Small intestine (tissue), 7 donors: Measurements from ENCODE around the gene PRTFDC1. TPM values are rescaled to one million over a fixed set of nuclear protein-coding genes. Genes with fewer than 3 reads are reported as not detected.

ENCODE experiments used
- DNase-seq, 2 donors: peaks; one replicate each; pipeline versions ENCODE4 v3.0.0 to v3.0.0-alpha.2; 2013
- FAIRE-seq: peaks from 2 replicates; lab custom pipeline; 2012; peaks lifted over from hg19 to GRCh38; lab: Jason Lieb, UNC
- H3K27ac ChIP-seq, 3 donors: one replicate each; pipeline ENCODE4 v1.5.1; 2013; ENCODE audit warnings: low read length in 2 of 3, mild to moderate bottlenecking in 2 of 3, control low read depth in 1 of 3, inconsistent platforms in 1 of 3, low read depth in 1 of 3, moderate library complexity in 1 of 3
- H3K27me3 ChIP-seq, 3 donors: one replicate each; pipeline ENCODE4 v1.6.1; 2013; ENCODE audit warnings: low read length in 3 of 3, inconsistent platforms in 1 of 3; ENCODE audit not compliant: control insufficient read depth in 3 of 3, insufficient read depth in 3 of 3
- H3K36me3 ChIP-seq, 3 donors: one replicate each; pipeline ENCODE4 v1.6.1; 2013; ENCODE audit warnings: low read length in 3 of 3, inconsistent platforms in 1 of 3, low read depth in 1 of 3, mild to moderate bottlenecking in 1 of 3, moderate library complexity in 1 of 3; ENCODE audit not compliant: control insufficient read depth in 3 of 3, insufficient read depth in 2 of 3
- H3K4me1 ChIP-seq, 3 donors: one replicate each; pipeline ENCODE4 v1.6.1; 2013; ENCODE audit warnings: low read length in 2 of 3, inconsistent platforms in 1 of 3, low read depth in 1 of 3, mild to moderate bottlenecking in 1 of 3, moderate library complexity in 1 of 3; ENCODE audit not compliant: control insufficient read depth in 3 of 3, insufficient read depth in 2 of 3
- H3K4me3 ChIP-seq, 3 donors: one replicate each; pipeline ENCODE4 v1.5.1; 2013; ENCODE audit warnings: low read length in 3 of 3, control low read depth in 1 of 3, inconsistent platforms in 1 of 3, low read depth in 1 of 3, mild to moderate bottlenecking in 1 of 3, moderate library complexity in 1 of 3
- H3K9me3 ChIP-seq, 2 donors: one replicate each; pipeline ENCODE4 v1.6.1; 2013; ENCODE audit warnings: low read depth in 1 of 2, low read length in 1 of 2; ENCODE audit not compliant: control insufficient read depth in 2 of 2, insufficient read depth in 1 of 2
- WGBS, 3 donors: extraction: QIAGEN DNeasy Blood & Tissue Kit; methylation state at CpG; one replicate each; pipeline ENCODE4 v1.1.7; 2013; 5-methylcytosine and 5-hydroxymethylcytosine counted together
- polyA plus RNA-seq, 4 donors: library from polyadenylated mRNA; stranded (reverse) in 3 of 4; unstranded in 1 of 4; fragments of 200-250 nt in 3 of 4; fragments of 120-200 nt in 1 of 4; gene quantifications; one replicate each; pipeline versions ENCODE4 v1.2.1 to v1.2.3, GENCODE V29; 2013
- donor health status: healthy with polysubstance abuse.
- donor health status: control.
- donor health status: control.
- donor health status: Bipolar disorder and iron deficiency.
- donor health status: healthy.

Gene PRTFDC1
- polyA plus RNA-seq, 4 donors = 9.7 to 28.1 (median 12.9) TPM

- Histone ChIP-seq H3K4me1 (no peaks in the 10 kb centered on the region), H3K4me3 (no peak overlapping the region), H3K9me3 (no peaks in the 10 kb centered on the region), H3K27ac (no peak overlapping the region), H3K36me3 (no peaks in the 10 kb centered on the region), H3K27me3 (no peaks in the 10 kb centered on the region)
- DNase-seq (no peak), FAIRE-seq (no peak)
Observed at GRCh38 chr10:24824124-24824523, 128.3 kb downstream of the PRTFDC1 start.

- Histone ChIP-seq H3K4me3 (no peak overlapping the region), H3K27me3 (no peaks in the 10 kb centered on the region), H3K27ac (no peak overlapping the region), H3K36me3 (no peaks in the 10 kb centered on the region), H3K4me1 (no peaks in the 10 kb centered on the region), H3K9me3 (no peaks in the 10 kb centered on the region)
- DNase-seq (no peak), FAIRE-seq (no peak)
- WGBS, 3 donors = 66 to 79% (median 68%) methylated on average over 2 of the region's 2 CpGs
Observed at GRCh38 chr10:24822590-24822989, 129.8 kb downstream of the PRTFDC1 start.

GRCh38 chr10:24821986-24822385 is 130.4 kb downstream of the PRTFDC1 start:
- no peaks in the 10 kb centered on the region for H3K9me3 ChIP-seq
- FAIRE-seq = no peak
- peak; percentile 16 to 33 for DNase-seq

GRCh38 chr10:24816868-24817396 is 135.5 kb downstream of the PRTFDC1 start:
- Histone ChIP-seq H3K27ac (no peak overlapping the region), H3K27me3 (no peaks in the 10 kb centered on the region), H3K4me3 (no peak overlapping the region), H3K9me3 (no peaks in the 10 kb centered on the region), H3K36me3 (no peaks in the 10 kb centered on the region), H3K4me1 (no peaks in the 10 kb centered on the region)
- 88 to 92% (median 92%) methylated on average over 6 of the region's 6 CpGs for WGBS, 3 donors
- DNase-seq (no peak), FAIRE-seq (no peak)

More at GRCh38 chr10:24821986-24822385, 130.4 kb downstream of the PRTFDC1 start:
- Histone ChIP-seq H3K4me1 (no peaks in the 10 kb centered on the region), H3K4me3 (no peak overlapping the region), H3K27ac (no peak overlapping the region), H3K27me3 (no peaks in the 10 kb centered on the region), H3K36me3 (no peaks in the 10 kb centered on the region)
- WGBS, 3 donors = 51 to 80% (median 70%) methylated on average over 3 of the region's 3 CpGs

GRCh38 chr10:24814568-24815313 is 137.7 kb downstream of the PRTFDC1 start:
- H3K4me3 ChIP-seq = no peak overlapping the region
- FAIRE-seq = no peak
- no peaks in the 10 kb centered on the region for H3K36me3 ChIP-seq

GRCh38 chr10:24813856-24814255 is 138.6 kb downstream of the PRTFDC1 start:
- Histone ChIP-seq H3K9me3 (no peaks in the 10 kb centered on the region), H3K27ac (no peak overlapping the region), H3K36me3 (no peaks in the 10 kb centered on the region), H3K4me3 (no peak overlapping the region), H3K27me3 (no peaks in the 10 kb centered on the region), H3K4me1 (no peaks in the 10 kb centered on the region)
- WGBS, 3 donors = 80 to 85% (median 81%) methylated on average over 4 of the region's 4 CpGs
- FAIRE-seq (no peak), DNase-seq (no peak)

More at GRCh38 chr10:24814568-24815313, 137.7 kb downstream of the PRTFDC1 start:
- 78 to 88% (median 85%) methylated on average over 11 of the region's 11 CpGs for WGBS, 3 donors
- Histone ChIP-seq H3K9me3 (no peaks in the 10 kb centered on the region), H3K27ac (no peak overlapping the region), H3K27me3 (no peaks in the 10 kb centered on the region), H3K4me1 (no peaks in the 10 kb centered on the region)
- DNase-seq = no peak

- no peaks in the 10 kb centered on the region for H3K9me3 ChIP-seq
- H3K36me3 ChIP-seq = no peaks in the 10 kb centered on the region
- WGBS, 3 donors = 83 to 88% (median 83%) methylated on average over 5 of the region's 5 CpGs
- H3K27ac ChIP-seq = no peak overlapping the region
- H3K4me1 ChIP-seq = no peaks in the 10 kb centered on the region
- DNase-seq = no peak
- no peak overlapping the region for H3K4me3 ChIP-seq
- H3K27me3 ChIP-seq = no peaks in the 10 kb centered on the region
- no peak for FAIRE-seq
Observed at GRCh38 chr10:24806262-24806661, 146.1 kb downstream of the PRTFDC1 start.

GRCh38 chr10:24804956-24805355 is 147.4 kb downstream of the PRTFDC1 start:
- Histone ChIP-seq H3K36me3 (no peaks in the 10 kb centered on the region), H3K27me3 (no peaks in the 10 kb centered on the region), H3K4me1 (no peaks in the 10 kb centered on the region), H3K4me3 (no peak overlapping the region), H3K27ac (no peak overlapping the region), H3K9me3 (no peaks in the 10 kb centered on the region)
- DNase-seq = no peak
- FAIRE-seq = no peak
